Endothelial cell (in vitro differentiated cells): Measurements from ENCODE around the gene DOCK3. TPM values are rescaled to one million over a fixed set of nuclear protein-coding genes. Genes with fewer than 3 reads are reported as not detected.

Source experiments
- DNase-seq: peaks from one replicate; pipeline ENCODE4 v3.0.0; 2021; ENCODE audit warnings: low spot score
- H3K27ac Mint-ChIP-seq: one replicate; pipeline ENCODE4 v1.8.0; 2021; ENCODE audit warnings: mixed read lengths, inconsistent platforms; ENCODE audit not compliant: unreplicated experiment
- H3K27me3 Mint-ChIP-seq: one replicate; pipeline ENCODE4 v1.8.0; 2021; ENCODE audit warnings: mild to moderate bottlenecking, moderate library complexity, mixed read lengths, inconsistent platforms; ENCODE audit not compliant: unreplicated experiment
- H3K36me3 Mint-ChIP-seq: one replicate; pipeline ENCODE4 v1.8.0; 2021; ENCODE audit warnings: mild to moderate bottlenecking, low read depth, mixed read lengths, inconsistent platforms; ENCODE audit not compliant: unreplicated experiment
- H3K4me1 Mint-ChIP-seq: one replicate; pipeline ENCODE4 v1.8.0; 2021; ENCODE audit warnings: mild to moderate bottlenecking, mixed read lengths, inconsistent platforms; ENCODE audit not compliant: unreplicated experiment
- H3K4me3 Mint-ChIP-seq: one replicate; pipeline ENCODE4 v1.8.0; 2021; ENCODE audit warnings: mild to moderate bottlenecking, mixed read lengths, inconsistent platforms; ENCODE audit not compliant: unreplicated experiment
- H3K9me3 Mint-ChIP-seq: one replicate; pipeline ENCODE4 v1.8.0; 2021; ENCODE audit warnings: mixed read lengths, inconsistent platforms; ENCODE audit not compliant: unreplicated experiment
- CTCF ChIP-seq: fragments of 200-600 bp; sonication (generic); IDR thresholded peaks from one replicate; pipeline ENCODE4 v1.5.0; 2021; ENCODE audit warnings: antibody characterized with exemption; ENCODE audit not compliant: unreplicated experiment
- total RNA-seq: library from RNA; stranded (reverse); fragmentation: NEBNext Ultra II Directional; extraction: Animal tissue kit (Norgen Biotek cat#: 25700); gene quantifications from one replicate; pipeline ENCODE4 v1.2.1, GENCODE V29; 2021; ENCODE audit not compliant: unreplicated experiment

DOCK3 gene
- total RNA-seq, 1 donor from 2014 or later: 1.3 TPM

GRCh38 chr3:50657816-50658215 is 16.9 kb upstream of the DOCK3 start:
- H3K27me3 Mint-ChIP-seq: peaks cover 10% of the 10 kb centered on the region
- no peaks in the 10 kb centered on the region for H3K9me3 Mint-ChIP-seq
- no peak for TF ChIP-seq CTCF
- no peak for DNase-seq
- H3K4me1 Mint-ChIP-seq: no peaks in the 10 kb centered on the region
- no peaks in the 10 kb centered on the region for H3K36me3 Mint-ChIP-seq
- no peak overlapping the region for H3K27ac Mint-ChIP-seq
- H3K4me3 Mint-ChIP-seq: no peak overlapping the region

GRCh38 chr3:50658416-50658815 is 16.3 kb upstream of the DOCK3 start:
- no peaks in the 10 kb centered on the region for H3K4me1 Mint-ChIP-seq
- no peaks in the 10 kb centered on the region for H3K9me3 Mint-ChIP-seq
- H3K4me3 Mint-ChIP-seq: no peak overlapping the region
- no peak overlapping the region for H3K27ac Mint-ChIP-seq
- no peak for TF ChIP-seq CTCF
- H3K27me3 Mint-ChIP-seq: peaks cover 10% of the 10 kb centered on the region
- no peaks in the 10 kb centered on the region for H3K36me3 Mint-ChIP-seq
- no peak for DNase-seq

GRCh38 chr3:50658831-50659230 is 15.9 kb upstream of the DOCK3 start:
- no peak for DNase-seq
- H3K27ac Mint-ChIP-seq: no peak overlapping the region
- no peaks in the 10 kb centered on the region for H3K4me1 Mint-ChIP-seq
- TF ChIP-seq CTCF: no peak
- no peaks in the 10 kb centered on the region for H3K9me3 Mint-ChIP-seq
- peaks cover 10% of the 10 kb centered on the region for H3K27me3 Mint-ChIP-seq
- no peaks in the 10 kb centered on the region for H3K36me3 Mint-ChIP-seq
- H3K4me3 Mint-ChIP-seq: no peak overlapping the region

- no peaks in the 10 kb centered on the region for H3K4me1 Mint-ChIP-seq
- H3K27me3 Mint-ChIP-seq: peaks cover 10% of the 10 kb centered on the region
- DNase-seq: no peak
- H3K36me3 Mint-ChIP-seq: no peaks in the 10 kb centered on the region
- TF ChIP-seq CTCF: no peak
- H3K27ac Mint-ChIP-seq: no peak overlapping the region
- no peaks in the 10 kb centered on the region for H3K9me3 Mint-ChIP-seq
- H3K4me3 Mint-ChIP-seq: no peak overlapping the region
Observed at GRCh38 chr3:50660386-50660785, 14.3 kb upstream of the DOCK3 start.

- no peak overlapping the region for H3K27ac Mint-ChIP-seq
- no peak overlapping the region for H3K4me3 Mint-ChIP-seq
- TF ChIP-seq CTCF: no peak
- no peaks in the 10 kb centered on the region for H3K9me3 Mint-ChIP-seq
- no peak for DNase-seq
- H3K27me3 Mint-ChIP-seq: peaks cover 10% of the 10 kb centered on the region
- no peaks in the 10 kb centered on the region for H3K36me3 Mint-ChIP-seq
- H3K4me1 Mint-ChIP-seq: no peaks in the 10 kb centered on the region
Observed at GRCh38 chr3:50661321-50661837, 13.3 kb upstream of the DOCK3 start.
